GM12873 (cell line): ENCODE data around the gene NHSL2.

Experiments used
- CTCF ChIP-seq: IDR thresholded peaks from 2 replicates; pipeline ENCODE4 v1.5.1; 2012; ENCODE audit warnings: low read depth, mild to moderate bottlenecking, moderate library complexity, low read length, control low read depth; ENCODE audit not compliant: insufficient read depth; ENCODE audit errors: missing control alignments

NHSL2 gene

GRCh38 chrX:71928856-71929255, 18.2 kb downstream of the NHSL2 start:
- TF ChIP-seq CTCF = no peak

GRCh38 chrX:71930298-71930697, 19.7 kb downstream of the NHSL2 start:
- TF ChIP-seq CTCF = no peak

GRCh38 chrX:71935476-71935875, 24.8 kb downstream of the NHSL2 start:
- TF ChIP-seq CTCF = no peak

DNA sequence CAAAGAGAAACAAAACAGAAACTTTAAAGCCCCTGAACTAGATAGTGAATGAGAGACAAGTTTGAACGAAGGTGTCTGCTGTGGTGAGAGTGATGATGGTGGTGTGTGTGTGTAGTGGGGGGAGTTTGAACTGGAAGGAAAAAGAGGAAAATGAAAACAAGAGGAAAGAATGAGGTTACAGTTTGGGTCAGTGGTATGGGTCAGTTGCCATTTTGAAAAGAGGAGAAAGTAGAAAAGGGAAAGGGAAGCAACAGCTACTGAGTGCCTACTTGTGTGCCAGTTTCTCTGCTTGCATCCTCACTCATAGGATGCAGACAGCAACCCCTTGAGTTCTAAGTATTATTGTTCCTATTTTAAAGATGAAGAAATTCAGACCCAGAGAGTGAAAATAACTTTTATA, 26.0 kb downstream of the NHSL2 start:
- no peak for TF ChIP-seq CTCF

DNA sequence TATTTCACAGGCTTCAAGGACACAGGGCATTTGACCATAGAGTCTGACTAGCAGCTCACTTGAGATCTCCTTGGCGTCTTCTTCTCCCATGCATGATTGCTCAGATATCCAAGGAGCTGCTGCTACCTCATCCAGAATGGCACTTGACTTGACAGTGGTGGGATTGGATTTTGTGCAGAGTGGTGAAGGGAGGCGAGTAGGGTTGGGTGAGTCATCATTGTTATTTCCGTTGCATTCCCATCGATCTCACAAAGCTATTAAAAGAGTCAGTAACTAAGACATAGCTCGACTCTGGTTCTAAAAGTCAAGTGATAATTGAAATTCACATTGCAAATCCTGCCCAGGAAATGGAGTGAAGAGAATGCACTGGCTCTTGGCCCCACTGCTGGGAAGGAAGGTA, 27.7 kb downstream of the NHSL2 start:
- no peak for TF ChIP-seq CTCF

DNA sequence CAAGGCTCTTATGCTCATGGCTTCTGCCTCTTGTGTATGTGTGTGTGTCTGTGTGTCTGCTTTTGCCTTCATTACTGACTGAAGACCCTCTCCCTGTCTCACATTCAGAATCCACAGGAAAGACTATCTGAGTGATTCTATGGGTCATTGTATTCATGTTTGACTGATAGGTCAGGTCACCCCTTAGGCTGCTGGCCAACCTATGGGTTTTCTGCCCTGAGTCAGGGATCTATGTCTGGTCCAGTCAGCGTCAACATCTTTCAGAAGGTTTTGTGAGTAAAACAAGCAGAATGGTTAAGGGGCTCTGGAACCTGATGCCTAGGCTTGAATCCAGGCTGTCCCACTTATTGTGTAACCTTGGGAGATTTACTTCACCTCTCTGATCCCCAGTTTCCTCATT, 30.5 kb downstream of the NHSL2 start:
- no peak for TF ChIP-seq CTCF

- TF ChIP-seq CTCF = no peak
These were observed 31.1 kb downstream of the NHSL2 start for GRCh38 chrX:71941776-71942175.
